B cell (primary cell): ENCODE results near the gene DGAT2. TPM values are rescaled to one million over a fixed set of nuclear protein-coding genes. Genes with fewer than 3 reads are reported as not detected.

ENCODE experiments used
- ATAC-seq: fragments of 200-7000 bp; cut with Tn5 transposase; one replicate; pipeline ENCODE4 v1.10.0; 2021; ENCODE audit warnings: low read depth, mild to moderate bottlenecking, moderate number of reproducible peaks, moderate library complexity
- CTCF ChIA-PET: fragments of 350-600 bp; sonication (Branson Sonifier 250); formaldehyde crosslinking; loops from one replicate; lab custom pipeline; 2021; ENCODE audit warnings: antibody characterized with exemption, inconsistent platforms; lab: Charles Lee
- POLR2A ChIA-PET: fragments of 350-600 bp; sonication (Branson Sonifier 250); formaldehyde crosslinking; loops from one replicate; lab custom pipeline; 2021; ENCODE audit warnings: antibody characterized with exemption; lab: Charles Lee
- DNase-seq: peaks from one replicate; pipeline ENCODE4 v3.0.0; 2013
- H2AFZ ChIP-seq: 2 replicates; pipeline ENCODE4 v1.6.1; 2012; ENCODE audit warnings: mild to moderate bottlenecking, low read depth, low read length; ENCODE audit not compliant: insufficient read depth, poor library complexity, severe bottlenecking
- H3K27ac ChIP-seq, 2 donors: 1 replicate in 1 of 2; 2 replicates in 1 of 2; pipeline ENCODE4 v1.5.1; 2012 to 2013; ENCODE audit warnings: low read length in 2 of 2, mild to moderate bottlenecking in 2 of 2, moderate library complexity in 1 of 2
- H3K27me3 ChIP-seq, 4 experiments: fragments of 200-600 bp in 1 of 4; sonication (generic) in 1 of 4; replicated peaks in 1 of 4; 1 replicate in 2 of 4; 2 replicates in 2 of 4; pipeline versions ENCODE4 v1.6.1 to v1.7.0; 2013 to 2016; ENCODE audit warnings: low read length in 3 of 4, mild to moderate bottlenecking in 2 of 4, mixed read lengths in 1 of 4, moderate library complexity in 1 of 4; ENCODE audit not compliant: insufficient read depth in 4 of 4, control insufficient read depth in 3 of 4; ENCODE audit errors: control extremely low read depth in 1 of 4
- H3K36me3 ChIP-seq, 2 experiments: replicated peaks in 1 of 2; 1 replicate in 1 of 2; 2 replicates in 1 of 2; pipeline versions ENCODE4 v1.6.1 to v1.7.1; 2013; ENCODE audit warnings: low read length in 1 of 2; ENCODE audit not compliant: insufficient read depth in 2 of 2, control insufficient read depth in 1 of 2; ENCODE audit errors: control extremely low read depth in 1 of 2, extremely low read depth in 1 of 2
- H3K4me1 ChIP-seq, 2 donors: fragments of 200-600 bp in 1 of 2; sonication (generic) in 1 of 2; 1 replicate in 1 of 2; 2 replicates in 1 of 2; pipeline versions ENCODE4 v1.5.1 to v1.6.1; 2013 to 2017; ENCODE audit warnings: low read length in 2 of 2; ENCODE audit not compliant: control insufficient read depth in 2 of 2, insufficient read depth in 2 of 2
- H3K4me2 ChIP-seq: replicated peaks from 2 replicates; pipeline ENCODE3; 2012; ENCODE audit warnings: mild to moderate bottlenecking, low read depth, low read length; ENCODE audit not compliant: poor library complexity, severe bottlenecking
- H3K4me3 ChIP-seq, 5 experiments: fragments of 200-600 bp in 1 of 5; sonication (generic) in 1 of 5; 1 replicate in 3 of 5; 2 replicates in 2 of 5; pipeline versions ENCODE4 v1.5.1 to v1.7.0; 2011 to 2016; ENCODE audit warnings: low read length in 4 of 5, mild to moderate bottlenecking in 4 of 5, low read depth in 2 of 5, control low read depth in 1 of 5, moderate library complexity in 1 of 5; ENCODE audit not compliant: insufficient read depth in 1 of 5; ENCODE audit errors: control extremely low read depth in 1 of 5, extremely low read depth in 1 of 5
- H3K79me2 ChIP-seq: fragments of 200-600 bp; sonication (generic); one replicate; pipeline ENCODE4 v1.6.0; 2016; ENCODE audit warnings: low read length; ENCODE audit not compliant: control insufficient read depth, insufficient read depth
- H3K9ac ChIP-seq: fragments of 200-600 bp; sonication (generic); 2 replicates; pipeline ENCODE4 v1.6.1; 2017; ENCODE audit warnings: mild to moderate bottlenecking, low read length, moderate library complexity
- H3K9me3 ChIP-seq, 3 donors: one replicate each; pipeline versions ENCODE4 v1.6.1 to v1.7.1; 2013; ENCODE audit warnings: low read length in 2 of 3; ENCODE audit not compliant: control insufficient read depth in 2 of 3, insufficient read depth in 1 of 3; ENCODE audit errors: control extremely low read depth in 1 of 3
- H4K20me1 ChIP-seq: 2 replicates; pipeline ENCODE4 v1.6.0; 2012; ENCODE audit warnings: mild to moderate bottlenecking, low read length; ENCODE audit not compliant: insufficient read depth, control insufficient read depth, poor library complexity, severe bottlenecking
- H3K27ac Mint-ChIP-seq: one replicate; pipeline ENCODE4 v1.8.0; 2021; ENCODE audit warnings: mixed read lengths
- H3K27me3 Mint-ChIP-seq: one replicate; pipeline ENCODE4 v1.8.0; 2021; ENCODE audit warnings: mixed read lengths
- H3K4me1 Mint-ChIP-seq: one replicate; pipeline ENCODE4 v1.8.0; 2021; ENCODE audit warnings: mixed read lengths
- H3K4me3 Mint-ChIP-seq: one replicate; pipeline ENCODE4 v1.8.0; 2021; ENCODE audit warnings: mixed read lengths
- H3K9me3 Mint-ChIP-seq: one replicate; pipeline ENCODE4 v1.8.0; 2022; ENCODE audit warnings: mixed read lengths; ENCODE audit not compliant: insufficient read depth
- EZH2 ChIP-seq: IDR thresholded peaks from 2 replicates; pipeline ENCODE4 v1.6.1; 2012; ENCODE audit warnings: borderline replicate concordance, low read depth, mild to moderate bottlenecking, moderate library complexity, low read length; ENCODE audit not compliant: insufficient read depth, poor library complexity, severe bottlenecking
- WGBS: methylation state at CpG from one replicate; pipeline ENCODE4 v1.1.5; 2013; ENCODE audit warnings: missing lambda C conversion rate; ENCODE audit not compliant: insufficient coverage; 5-methylcytosine and 5-hydroxymethylcytosine counted together
- intact Hi-C: fragments of 100-400 bp; cut with micrococcal nuclease; formaldehyde crosslinking; loops from one replicate; pipeline ENCODE4 v1.10.0; 2022
- polyA plus RNA-seq: library from polyadenylated mRNA; depleted of rRNA; stranded (reverse); fragments of >200 nt; gene quantifications from 2 replicates; pipeline ENCODE4 v1.2.3, GENCODE V29; 2012
- total RNA-seq, 2 donors: library from RNA; stranded (reverse); fragments of 120-200 nt in 1 of 2; gene quantifications; 1 replicate in 1 of 2; 2 replicates in 1 of 2; pipeline versions ENCODE4 v1.2.3 to v1.2.4, GENCODE V29; 2013 to 2022
- TF ChIP-seq, protein P1 (sequence below): fragments of 200-600 bp; IDR thresholded peaks from one replicate; pipeline ENCODE4 v1.8.0; 2022; ENCODE audit warnings: antibody characterized with exemption, mild to moderate bottlenecking

The DGAT2 gene
- total and polyA plus RNA-seq, 2 donors (not counting 1 experiment from before 2014, with no cell fraction given) = 5.8 to 6.5 TPM

- 68% methylated on average over 5 of the region's 5 CpGs for WGBS
Observed at GRCh38 chr11:75770102-75770501, 1.5 kb downstream of the DGAT2 start.

More at GRCh38 chr11:75770102-75770501, 1.5 kb downstream of the DGAT2 start:
- Histone ChIP-seq H3K27ac (no peak overlapping the region), H2AFZ (no peak overlapping the region), H3K4me2 (peak overlapping the region; percentile 97), H3K79me2 (peaks cover 14% of the 10 kb centered on the region), H3K27me3 (no peaks in the 10 kb centered on the region), H3K4me1 (peaks cover 44 to 64% of the 10 kb centered on the region in 2 donors), H3K36me3 (no peaks in the 10 kb centered on the region), H3K9ac (no peak overlapping the region), H3K4me3 (peak overlapping the region in 1 of 5 experiments; percentile 79), H3K9me3 (no peaks in the 10 kb centered on the region), H4K20me1 (peaks cover 6% of the 10 kb centered on the region)
- no peak for TF ChIP-seq EZH2
- TF ChIP-seq, protein P1, sequence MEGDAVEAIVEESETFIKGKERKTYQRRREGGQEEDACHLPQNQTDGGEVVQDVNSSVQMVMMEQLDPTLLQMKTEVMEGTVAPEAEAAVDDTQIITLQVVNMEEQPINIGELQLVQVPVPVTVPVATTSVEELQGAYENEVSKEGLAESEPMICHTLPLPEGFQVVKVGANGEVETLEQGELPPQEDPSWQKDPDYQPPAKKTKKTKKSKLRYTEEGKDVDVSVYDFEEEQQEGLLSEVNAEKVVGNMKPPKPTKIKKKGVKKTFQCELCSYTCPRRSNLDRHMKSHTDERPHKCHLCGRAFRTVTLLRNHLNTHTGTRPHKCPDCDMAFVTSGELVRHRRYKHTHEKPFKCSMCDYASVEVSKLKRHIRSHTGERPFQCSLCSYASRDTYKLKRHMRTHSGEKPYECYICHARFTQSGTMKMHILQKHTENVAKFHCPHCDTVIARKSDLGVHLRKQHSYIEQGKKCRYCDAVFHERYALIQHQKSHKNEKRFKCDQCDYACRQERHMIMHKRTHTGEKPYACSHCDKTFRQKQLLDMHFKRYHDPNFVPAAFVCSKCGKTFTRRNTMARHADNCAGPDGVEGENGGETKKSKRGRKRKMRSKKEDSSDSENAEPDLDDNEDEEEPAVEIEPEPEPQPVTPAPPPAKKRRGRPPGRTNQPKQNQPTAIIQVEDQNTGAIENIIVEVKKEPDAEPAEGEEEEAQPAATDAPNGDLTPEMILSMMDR = no peak
- intact Hi-C loops = no loop called here
- Mint-ChIP-seq H3K27me3 (no peaks in the 10 kb centered on the region), H3K4me3 (peak overlapping the region; percentile 81), H3K9me3 (no peaks in the 10 kb centered on the region), H3K4me1 (peaks cover 71% of the 10 kb centered on the region), H3K27ac (no peak overlapping the region)
- DNase-seq (no peak), ATAC-seq (no peak)
- CTCF ChIA-PET = interaction anchor here (0.6 to 2.4 kb wide), 6 partner anchors 8 to 104 kb away, joined by 3 to 6 read pairs (median 4); no protein-coding TSS in a partner anchor
- POLR2A ChIA-PET = interaction anchor here (1.1 kb wide), 1 partner anchor 341 kb away, joined by 8 read pairs; no protein-coding TSS in a partner anchor
